Common myeloid progenitor, CD34-positive (primary cell): Measurements from ENCODE around the gene MAST2.
A peak's percentile ranks its signal among the peaks of the same experiment; 100 is the strongest.
"Not testable (repeated sequence)": the region's sequence is repeated elsewhere in the genome, so short reads cannot be mapped to it uniquely, and the experiment has no call there.

Experiments used
- CTCF ChIA-PET: fragments of 350-600 bp; sonication (Branson Sonifier 250); formaldehyde crosslinking; loops from one replicate; lab custom pipeline; 2021; ENCODE audit warnings: antibody characterized with exemption; lab: Charles Lee
- POLR2A ChIA-PET: fragments of 350-600 bp; sonication (Branson Sonifier 250); formaldehyde crosslinking; loops from one replicate; lab custom pipeline; 2021; ENCODE audit warnings: antibody characterized with exemption; lab: Charles Lee
- DNase-seq, 3 donors: peaks; one replicate each; pipeline versions ENCODE4 v3.0.0 to v3.0.0-alpha.2; 2013
- H3K27ac ChIP-seq, 2 experiments: 1 replicate in 1 of 2; 2 replicates in 1 of 2; pipeline ENCODE4 v1.7.0; 2013; ENCODE audit warnings: inconsistent platforms in 2 of 2, low read length in 2 of 2, mild to moderate bottlenecking in 2 of 2, low read depth in 1 of 2, moderate library complexity in 1 of 2; ENCODE audit not compliant: severe bottlenecking in 2 of 2, insufficient read depth in 1 of 2, poor library complexity in 1 of 2
- H3K27me3 ChIP-seq, 5 experiments: replicated peaks in 2 of 5; 1 replicate in 3 of 5; 2 replicates in 2 of 5; pipeline versions ENCODE4 v1.6.1 to v1.7.0; 2013; ENCODE audit warnings: low read length in 4 of 5, mild to moderate bottlenecking in 2 of 5, moderate library complexity in 2 of 5, inconsistent platforms in 1 of 5; ENCODE audit not compliant: insufficient read depth in 5 of 5, control insufficient read depth in 4 of 5
- H3K36me3 ChIP-seq, 4 experiments: 1 replicate in 2 of 4; 2 replicates in 2 of 4; pipeline versions ENCODE4 v1.6.1 to v1.7.0; 2013; ENCODE audit warnings: low read length in 3 of 4, control low read depth in 1 of 4, mild to moderate bottlenecking in 1 of 4; ENCODE audit not compliant: control insufficient read depth in 4 of 4, insufficient read depth in 4 of 4
- H3K4me1 ChIP-seq, 4 experiments: 1 replicate in 3 of 4; 2 replicates in 1 of 4; pipeline versions ENCODE4 v1.6.1 to v1.7.1; 2013; ENCODE audit warnings: low read length in 3 of 4, mild to moderate bottlenecking in 3 of 4, control low read depth in 1 of 4, inconsistent platforms in 1 of 4, moderate library complexity in 1 of 4; ENCODE audit not compliant: control insufficient read depth in 4 of 4, insufficient read depth in 4 of 4; ENCODE audit errors: control extremely low read depth in 1 of 4
- H3K4me3 ChIP-seq, 7 experiments: 1 replicate in 4 of 7; 2 replicates in 3 of 7; pipeline versions ENCODE4 v1.5.1 to v1.7.0; 2013; ENCODE audit warnings: mild to moderate bottlenecking in 7 of 7, low read length in 6 of 7, moderate library complexity in 6 of 7, inconsistent platforms in 2 of 7, low read depth in 2 of 7, control low read depth in 1 of 7; ENCODE audit not compliant: insufficient read depth in 4 of 7, control insufficient read depth in 1 of 7; ENCODE audit errors: extremely low read depth in 1 of 7
- H3K9me3 ChIP-seq, 5 experiments: 1 replicate in 4 of 5; 2 replicates in 1 of 5; pipeline versions ENCODE4 v1.6.1 to v1.7.1; 2013; ENCODE audit warnings: low read length in 4 of 5, mild to moderate bottlenecking in 2 of 5, inconsistent platforms in 1 of 5, low read depth in 1 of 5, moderate library complexity in 1 of 5; ENCODE audit not compliant: control insufficient read depth in 4 of 5, insufficient read depth in 2 of 5; ENCODE audit errors: control extremely low read depth in 1 of 5
- WGBS: methylation state at CpG from one replicate; pipeline ENCODE4 v1.1.5; 2013; ENCODE audit not compliant: insufficient coverage; 5-methylcytosine and 5-hydroxymethylcytosine counted together

Gene MAST2

GRCh38 chr1:45850017-45850416, 46.6 kb downstream of the MAST2 start:
- POLR2A ChIA-PET = interaction anchor here (0.6 kb wide), 1 partner anchor 284 kb away, joined by 3 read pairs; no protein-coding TSS in a partner anchor
- CTCF ChIA-PET = no interaction called here
- Histone ChIP-seq H3K36me3 (peaks cover 0 to 8% (median 3%) of the 10 kb centered on the region in 4 experiments), H3K4me1 (no peaks in the 10 kb centered on the region), H3K9me3 (peaks cover 0 to 5% (median 2%) of the 10 kb centered on the region in 5 experiments), H3K4me3 (no peak overlapping the region), H3K27ac (no peak overlapping the region), H3K27me3 (no peaks in the 10 kb centered on the region)
- no peak for DNase-seq
- WGBS = no CpG with 5 or more reads among the region's 2 CpGs

DNA sequence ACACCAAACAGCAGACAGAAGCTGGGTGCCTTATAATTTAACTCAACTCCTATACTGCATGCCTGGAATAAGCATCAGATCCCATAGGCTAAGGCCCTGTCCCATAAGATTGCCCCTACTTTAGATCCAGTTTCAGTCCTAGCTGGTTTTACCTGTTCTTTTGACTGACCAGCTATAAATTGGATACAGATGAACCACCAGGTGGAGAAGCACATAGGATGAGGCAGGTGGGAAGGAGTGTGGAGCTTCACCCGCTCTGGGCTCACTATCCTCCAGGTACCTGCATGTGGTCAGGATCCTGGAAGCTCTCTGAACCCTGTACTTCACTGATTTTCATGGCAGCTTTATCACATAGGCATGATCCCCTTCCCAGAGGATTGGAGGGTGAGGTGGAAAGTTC, 51.3 kb downstream of the MAST2 start:
- WGBS = no CpG with 5 or more reads among the region's 1 CpG
- ChIA-PET CTCF (interaction anchor here (2.2 kb wide), 1 partner anchor 11 kb away, joined by 6 read pairs; no protein-coding TSS in a partner anchor), POLR2A (no interaction called here)
- Histone ChIP-seq H3K4me1 (no peaks in the 10 kb centered on the region), H3K4me3 (no peak overlapping the region), H3K36me3 (peaks cover 0 to 2% (median 0%) of the 10 kb centered on the region in 4 experiments), H3K9me3 (peaks cover 0 to 2% (median 0%) of the 10 kb centered on the region in 5 experiments), H3K27ac (no peak overlapping the region), H3K27me3 (no peaks in the 10 kb centered on the region)
- DNase-seq = no peak

- POLR2A ChIA-PET = interaction anchor here (0.6 to 0.7 kb wide), 2 partner anchors 16 to 517 kb away, joined by 3 read pairs; partner anchors contain the start of genes MUTYH and TOE1
Measured at GRCh38 chr1:45857101-45857700, 53.8 kb downstream of the MAST2 start.

DNA sequence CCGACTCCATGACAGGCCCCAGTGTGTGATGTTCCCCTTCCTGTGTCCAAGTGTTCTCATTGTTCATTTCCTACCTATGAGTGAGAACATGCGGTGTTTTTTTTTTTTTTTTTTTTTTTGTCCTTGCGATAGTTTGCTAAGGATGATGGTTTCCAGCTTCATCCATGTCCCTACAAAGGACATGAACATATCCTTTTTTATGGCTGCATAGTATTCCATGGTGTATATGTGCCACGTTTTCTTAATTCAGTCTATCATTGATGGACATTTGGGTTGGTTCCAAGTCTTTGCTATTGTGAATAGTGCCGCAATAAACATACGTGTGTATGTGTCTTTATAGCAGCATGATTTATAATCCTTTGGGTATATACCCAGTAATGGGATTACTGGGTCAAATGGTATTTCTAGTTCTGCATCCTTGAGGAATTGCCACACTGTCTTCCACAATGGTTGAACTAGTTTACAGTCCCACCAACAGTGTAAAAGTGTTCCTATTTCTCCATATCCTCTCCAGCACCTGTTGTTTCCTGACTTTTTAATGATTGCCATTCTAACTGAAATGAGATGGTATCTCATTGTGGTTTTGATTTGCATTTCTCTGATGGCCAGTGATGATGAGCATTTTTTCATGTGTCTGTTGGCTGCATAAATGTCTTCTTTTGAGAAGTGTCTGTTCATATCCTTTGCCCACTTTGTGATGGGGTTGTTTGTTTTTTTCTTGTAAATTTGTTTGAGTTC, 54.5 kb downstream of the MAST2 start:
- H3K36me3 ChIP-seq, H3K4me3 ChIP-seq, H3K4me1 ChIP-seq, H3K27me3 ChIP-seq, DNase-seq, POLR2A ChIA-PET, H3K27ac ChIP-seq, CTCF ChIA-PET, H3K9me3 ChIP-seq: not testable (repeated sequence)
- WGBS = 80% methylated on average over 1 of the region's 6 CpGs

More at GRCh38 chr1:45857101-45857700, 53.8 kb downstream of the MAST2 start:
- Histone ChIP-seq H3K9me3 (no peaks in the 10 kb centered on the region), H3K27me3 (no peaks in the 10 kb centered on the region), H3K4me1 (no peaks in the 10 kb centered on the region), H3K36me3 (no peaks in the 10 kb centered on the region), H3K4me3 (no peak overlapping the region), H3K27ac (no peak overlapping the region)
- CTCF ChIA-PET = no interaction called here
- no peak for DNase-seq

GRCh38 chr1:45859221-45859620, 55.8 kb downstream of the MAST2 start:
- no peak overlapping the region for H3K4me3 ChIP-seq
- 96% methylated on average over 3 of the region's 3 CpGs for WGBS
- H3K4me1 ChIP-seq = peaks cover 0 to 7% (median 0%) of the 10 kb centered on the region in 4 experiments
- ChIA-PET POLR2A (no interaction called here), CTCF (no interaction called here)
- H3K36me3 ChIP-seq = no peaks in the 10 kb centered on the region
- no peaks in the 10 kb centered on the region for H3K9me3 ChIP-seq
- no peak overlapping the region for H3K27ac ChIP-seq
- no peak for DNase-seq
- no peaks in the 10 kb centered on the region for H3K27me3 ChIP-seq

GRCh38 chr1:45862008-45862407, 58.6 kb downstream of the MAST2 start:
- no peak for DNase-seq
- H3K9me3 ChIP-seq = no peaks in the 10 kb centered on the region
- no peak overlapping the region for H3K27ac ChIP-seq
- no peak overlapping the region for H3K4me3 ChIP-seq
- no peaks in the 10 kb centered on the region for H3K27me3 ChIP-seq
- CTCF ChIA-PET = no interaction called here
- no peaks in the 10 kb centered on the region for H3K36me3 ChIP-seq
- POLR2A ChIA-PET = interaction anchor here (0.8 kb wide), 1 partner anchor 171 kb away, joined by 4 read pairs; no protein-coding TSS in a partner anchor
- H3K4me1 ChIP-seq = peaks cover 0 to 7% (median 0%) of the 10 kb centered on the region in 4 experiments

GRCh38 chr1:45863218-45863617, 59.8 kb downstream of the MAST2 start:
- DNase-seq = peak in 1 of 3 donors; percentile 10
- Histone ChIP-seq H3K27me3 (no peaks in the 10 kb centered on the region), H3K4me3 (no peak overlapping the region), H3K9me3 (no peaks in the 10 kb centered on the region), H3K27ac (no peak overlapping the region), H3K4me1 (peaks cover 0 to 7% (median 0%) of the 10 kb centered on the region in 4 experiments), H3K36me3 (no peaks in the 10 kb centered on the region)
- ChIA-PET CTCF (interaction anchor here (0.9 kb wide), 1 partner anchor 364 kb away, joined by 3 read pairs; no protein-coding TSS in a partner anchor), POLR2A (no interaction called here)
- WGBS = 67% methylated on average over 1 of the region's 2 CpGs
